ENCODE data around the gene EML4.
"Not testable (repeated sequence)": the region's sequence is repeated elsewhere in the genome, so short reads cannot be mapped to it uniquely, and the experiment has no call there.

The EML4 gene

GRCh38 chr2:42367835-42368234 lies 198.7 kb downstream of the EML4 start:
- Histone ChIP-seq H3K9ac (no peak overlapping the region), H3K27me3 (no peaks in the 10 kb centered on the region), H3K9me3 (replicated peaks in 1 of 11) (no peaks in the 10 kb centered on the region), H3K4me1 (peaks cover 0 to 9% (median 0%) of the 10 kb centered on the region in 10 experiments; a peak in 3 of 20 replicates), H4K20me1 (no peaks in the 10 kb centered on the region), H3K27ac (no peak overlapping the region), H3K4me2 (no peak overlapping the region), H3K4me3 (no peak overlapping the region), H3K36me3 (no peaks in the 10 kb centered on the region)
- TF ChIP-seq Cebpa-rat (IDR thresholded peaks at IDR 0.05): no peak

GRCh38 chr2:42368817-42369531 lies 199.8 kb downstream of the EML4 start:
- no peak for TF ChIP-seq Cebpa-rat (IDR thresholded peaks at IDR 0.05)
- Histone ChIP-seq H3K4me1 (peaks cover 0 to 9% (median 0%) of the 10 kb centered on the region in 10 experiments; a peak in 1 of 20 replicates), H3K9me3 (replicated peaks in 1 of 11) (no peaks in the 10 kb centered on the region), H3K27ac (no peak overlapping the region), H3K9ac (no peak overlapping the region), H3K36me3 (no peaks in the 10 kb centered on the region), H4K20me1 (no peaks in the 10 kb centered on the region), H3K4me3 (no peak overlapping the region), H3K4me2 (no peak overlapping the region), H3K27me3 (no peaks in the 10 kb centered on the region)

- no peaks in the 10 kb centered on the region for H3K36me3 ChIP-seq
- H3K4me2 ChIP-seq: no peak overlapping the region
- TF ChIP-seq Cebpa-rat (IDR thresholded peaks at IDR 0.05): no peak
- no peak overlapping the region for H3K4me3 ChIP-seq
- no peaks in the 10 kb centered on the region for H3K27me3 ChIP-seq
- H3K9me3 ChIP-seq (replicated peaks in 1 of 11): no peaks in the 10 kb centered on the region
- H4K20me1 ChIP-seq: no peaks in the 10 kb centered on the region
- H3K27ac ChIP-seq: no peak overlapping the region
- H3K9ac ChIP-seq: no peak overlapping the region
- peaks cover 0 to 9% (median 0%) of the 10 kb centered on the region in 10 experiments; a peak in 1 of 20 replicates for H3K4me1 ChIP-seq
These were observed 200.5 kb downstream of the EML4 start for GRCh38 chr2:42369532-42370229.

- Histone ChIP-seq H3K4me2 (no peak overlapping the region), H3K36me3 (no peaks in the 10 kb centered on the region), H3K27ac (no peak overlapping the region), H3K4me3 (no peak overlapping the region), H3K9me3 (replicated peaks in 1 of 11) (no peaks in the 10 kb centered on the region), H4K20me1 (no peaks in the 10 kb centered on the region), H3K4me1 (peaks cover 0 to 15% (median 9%) of the 10 kb centered on the region in 10 experiments; a peak in 12 of 20 replicates), H3K27me3 (no peaks in the 10 kb centered on the region), H3K9ac (no peak overlapping the region)
- no peak for TF ChIP-seq Cebpa-rat (IDR thresholded peaks at IDR 0.05)
These were observed 202.7 kb downstream of the EML4 start for GRCh38 chr2:42371611-42372473.

GRCh38 chr2:42372474-42373200 lies 203.5 kb downstream of the EML4 start:
- Histone ChIP-seq H3K27ac (no peak overlapping the region), H3K4me1 (peaks cover 0 to 16% (median 9%) of the 10 kb centered on the region in 10 experiments; a peak in 11 of 20 replicates)
- no peak for TF ChIP-seq Cebpa-rat (IDR thresholded peaks at IDR 0.05)

GRCh38 chr2:42376758-42377157 lies 207.6 kb downstream of the EML4 start:
- Histone ChIP-seq H3K9ac (no peak overlapping the region), H3K4me1 (peaks cover 0 to 16% (median 9%) of the 10 kb centered on the region in 10 experiments; a peak in 11 of 20 replicates), H3K27ac (no peak overlapping the region), H3K4me2 (peak overlapping the region in 4 of 11 experiments; percentile 9 to 39 (median 26); a peak in 2 of 22 replicates), H3K36me3 (no peaks in the 10 kb centered on the region), H3K9me3 (replicated peaks in 1 of 11) (no peaks in the 10 kb centered on the region), H3K27me3 (no peaks in the 10 kb centered on the region), H4K20me1 (no peaks in the 10 kb centered on the region), H3K4me3 (no peak overlapping the region)
- no peak for TF ChIP-seq Cebpa-rat (IDR thresholded peaks at IDR 0.05)

More at GRCh38 chr2:42372474-42373200, 203.5 kb downstream of the EML4 start:
- H3K27me3 ChIP-seq: no peaks in the 10 kb centered on the region
- H4K20me1 ChIP-seq: no peaks in the 10 kb centered on the region
- H3K9me3 ChIP-seq (replicated peaks in 1 of 11): no peaks in the 10 kb centered on the region
- H3K9ac ChIP-seq: no peak overlapping the region
- no peak overlapping the region for H3K4me2 ChIP-seq
- H3K4me3 ChIP-seq: no peak overlapping the region
- no peaks in the 10 kb centered on the region for H3K36me3 ChIP-seq

- no peak for TF ChIP-seq Cebpa-rat (IDR thresholded peaks at IDR 0.05)
- no peaks in the 10 kb centered on the region for H4K20me1 ChIP-seq
- peaks cover 0 to 16% (median 9%) of the 10 kb centered on the region in 10 experiments; a peak in 12 of 20 replicates for H3K4me1 ChIP-seq
- H3K9ac ChIP-seq: no peak overlapping the region
- no peak overlapping the region for H3K4me2 ChIP-seq
- H3K36me3 ChIP-seq: no peaks in the 10 kb centered on the region
- no peaks in the 10 kb centered on the region for H3K27me3 ChIP-seq
- H3K4me3 ChIP-seq: no peak overlapping the region
- no peaks in the 10 kb centered on the region for H3K9me3 ChIP-seq (replicated peaks in 1 of 11)
- no peak overlapping the region for H3K27ac ChIP-seq
These were observed 209.3 kb downstream of the EML4 start for GRCh38 chr2:42378415-42378814.

GRCh38 chr2:42380026-42380425 lies 210.9 kb downstream of the EML4 start:
- H3K27me3 ChIP-seq; H4K20me1 ChIP-seq; H3K4me2 ChIP-seq; H3K9me3 ChIP-seq (replicated peaks in 1 of 11); H3K27ac ChIP-seq; H3K9ac ChIP-seq; H3K4me3 ChIP-seq; H3K36me3 ChIP-seq: not testable (repeated sequence)
- peaks cover 0 to 16% (median 9%) of the 10 kb centered on the region in 10 experiments; a peak in 12 of 20 replicates for H3K4me1 ChIP-seq
